MM.1S (cell line): ENCODE data around the gene BMAL1.

Source experiments
- DNase-seq: peaks from one replicate; pipeline ENCODE4 v3.0.0-alpha.2; 2015
- H2AFZ ChIP-seq: fragments of 300-600 bp; sonication (generic); 2 replicates; pipeline ENCODE4 v1.6.0; 2016; ENCODE audit warnings: antibody characterized with exemption, low read length
- H3F3A ChIP-seq: fragments of 300-600 bp; sonication (generic); 2 replicates; pipeline ENCODE4 v1.6.1; 2016; ENCODE audit warnings: mild to moderate bottlenecking, antibody characterized with exemption, low read length, moderate library complexity, mixed read lengths; ENCODE audit not compliant: insufficient read depth
- H3K27ac ChIP-seq: fragments of 300-600 bp; sonication (generic); 2 replicates; pipeline ENCODE4 v1.5.1; 2016; ENCODE audit warnings: mild to moderate bottlenecking, low read length
- H3K27me3 ChIP-seq: fragments of 300-600 bp; sonication (generic); replicated peaks from 2 replicates; pipeline ENCODE4 v1.6.0; 2016; ENCODE audit warnings: low read length; ENCODE audit not compliant: insufficient read depth
- H3K36me3 ChIP-seq: fragments of 300-600 bp; sonication (generic); replicated peaks from 2 replicates; pipeline ENCODE4 v1.6.1; 2016; ENCODE audit warnings: mild to moderate bottlenecking, low read length, mixed read lengths; ENCODE audit not compliant: insufficient read depth
- H3K4me1 ChIP-seq: fragments of 300-600 bp; sonication (generic); 2 replicates; pipeline ENCODE4 v1.6.1; 2016; ENCODE audit warnings: low read length, mixed read lengths
- H3K4me2 ChIP-seq: fragments of 300-600 bp; sonication (generic); 2 replicates; pipeline ENCODE4 v1.6.0; 2016; ENCODE audit warnings: low read depth, low read length
- H3K4me3 ChIP-seq: fragments of 300-600 bp; sonication (generic); 2 replicates; pipeline ENCODE4 v1.5.1; 2016; ENCODE audit warnings: low read length, mixed read lengths
- H3K79me2 ChIP-seq: fragments of 300-600 bp; sonication (generic); 2 replicates; pipeline ENCODE4 v1.6.1; 2016; ENCODE audit warnings: mixed run types, low read length, mixed read lengths
- H3K9ac ChIP-seq: fragments of 300-600 bp; sonication (generic); 2 replicates; pipeline ENCODE4 v1.6.1; 2016; ENCODE audit warnings: low read length, mixed read lengths
- H3K9me2 ChIP-seq: fragments of 300-600 bp; sonication (generic); replicated peaks from 2 replicates; pipeline ENCODE4 v1.6.1; 2016; ENCODE audit warnings: mild to moderate bottlenecking, low read length, mixed read lengths; ENCODE audit not compliant: insufficient read depth
- H3K9me3 ChIP-seq: fragments of 300-600 bp; sonication (generic); replicated peaks from 2 replicates; pipeline ENCODE4 v1.6.1; 2016; ENCODE audit warnings: mild to moderate bottlenecking, low read length, mixed read lengths; ENCODE audit not compliant: insufficient read depth
- H4K20me1 ChIP-seq: fragments of 300-600 bp; sonication (generic); 2 replicates; pipeline ENCODE4 v1.6.1; 2016; ENCODE audit warnings: mild to moderate bottlenecking, low read length, moderate library complexity, mixed read lengths; ENCODE audit not compliant: insufficient read depth
- EZH2 ChIP-seq: fragments of 300-600 bp; sonication (generic); optimal IDR thresholded peaks from 2 replicates; pipeline ENCODE3; 2017; ENCODE audit warnings: low read depth, mild to moderate bottlenecking, antibody characterized with exemption, low read length, mixed read lengths
- EZH2phosphoT487 ChIP-seq: fragments of 300-600 bp; sonication (generic); IDR thresholded peaks from 2 replicates; pipeline ENCODE4 v1.6.1; 2018; ENCODE audit warnings: antibody characterized with exemption, low read length
- TF ChIP-seq, protein P1 (sequence below): fragments of 300-600 bp; sonication (generic); IDR thresholded peaks from 2 replicates; pipeline ENCODE4 v1.5.1; 2016; ENCODE audit warnings: antibody characterized with exemption, low read length, mixed read lengths

BMAL1 gene

DNA sequence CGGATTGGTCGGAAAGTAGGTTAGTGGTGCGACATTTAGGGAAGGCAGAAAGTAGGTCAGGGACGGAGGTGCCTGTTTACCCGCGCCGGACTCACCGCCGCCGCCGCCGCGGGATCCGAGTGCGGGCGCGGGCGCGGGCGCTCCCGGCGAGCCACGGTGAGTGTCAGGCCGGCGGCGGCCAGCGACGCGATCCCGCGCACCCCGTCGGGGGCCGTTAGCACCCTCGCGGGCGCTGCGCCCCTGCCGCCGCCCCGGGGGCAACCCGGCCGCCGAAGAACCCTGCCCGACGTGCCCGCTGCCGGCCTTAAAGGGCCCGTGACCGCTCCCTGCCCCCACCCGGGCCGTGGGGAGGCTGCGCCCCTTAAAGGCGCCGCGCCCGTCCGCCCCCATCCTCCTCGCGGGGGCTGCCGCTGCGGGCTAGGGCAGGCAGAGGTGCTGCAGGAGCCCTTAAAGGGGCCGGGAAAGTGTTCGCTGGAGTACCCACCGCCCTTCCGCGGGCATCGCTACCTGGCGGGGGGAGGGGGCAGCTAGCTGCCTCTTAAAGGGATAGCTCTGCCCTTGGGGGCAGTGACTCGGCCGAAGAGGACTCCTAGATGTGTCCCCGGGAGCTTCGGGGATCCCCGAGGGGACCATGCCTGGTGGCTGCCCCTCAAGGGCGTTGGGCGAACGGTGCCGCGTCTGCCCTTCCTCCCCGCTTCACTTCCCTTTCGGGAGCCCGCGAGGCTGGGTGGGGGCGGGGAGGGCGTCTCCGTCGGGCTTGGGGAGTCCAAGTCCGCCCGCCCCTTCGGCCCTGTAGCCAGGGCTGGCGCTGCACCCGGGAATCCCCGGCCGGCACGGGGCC lies at the start of gene BMAL1:
TSS of gene BMAL1 (plus strand) at position 23 of the 841 bp plus-strand sequence. CDS start 76,519 bp downstream, outside the sequence.
- H3K27me3 ChIP-seq: peaks cover 9% of the 10 kb centered on the region
- peak within 1 kb of the TSS; percentile 67 for H3K9ac ChIP-seq
- H3K27ac ChIP-seq: peak within 1 kb of the TSS; percentile 60; the same call in 1 of the 2 replicates
- no peaks in the 10 kb centered on the region for H3K9me3 ChIP-seq
- peaks cover 47% of the 10 kb centered on the region for H3K79me2 ChIP-seq
- H3K4me3 ChIP-seq: peak within 1 kb of the TSS; percentile 97
- peak within 1 kb of the TSS; percentile 98 for H2AFZ ChIP-seq
- peak; percentile 51 for DNase-seq
- H3K4me2 ChIP-seq: peak within 1 kb of the TSS; percentile 92
- peaks cover 7% of the 10 kb centered on the region for H3K4me1 ChIP-seq
- peaks cover 4% of the 10 kb centered on the region; the same call in 1 of the 2 replicates for H3F3A ChIP-seq
- H4K20me1 ChIP-seq: no peaks in the 10 kb centered on the region
- H3K36me3 ChIP-seq: no peaks in the 10 kb centered on the region
- H3K9me2 ChIP-seq: no peaks in the 10 kb centered on the region
- TF ChIP-seq, protein P1, sequence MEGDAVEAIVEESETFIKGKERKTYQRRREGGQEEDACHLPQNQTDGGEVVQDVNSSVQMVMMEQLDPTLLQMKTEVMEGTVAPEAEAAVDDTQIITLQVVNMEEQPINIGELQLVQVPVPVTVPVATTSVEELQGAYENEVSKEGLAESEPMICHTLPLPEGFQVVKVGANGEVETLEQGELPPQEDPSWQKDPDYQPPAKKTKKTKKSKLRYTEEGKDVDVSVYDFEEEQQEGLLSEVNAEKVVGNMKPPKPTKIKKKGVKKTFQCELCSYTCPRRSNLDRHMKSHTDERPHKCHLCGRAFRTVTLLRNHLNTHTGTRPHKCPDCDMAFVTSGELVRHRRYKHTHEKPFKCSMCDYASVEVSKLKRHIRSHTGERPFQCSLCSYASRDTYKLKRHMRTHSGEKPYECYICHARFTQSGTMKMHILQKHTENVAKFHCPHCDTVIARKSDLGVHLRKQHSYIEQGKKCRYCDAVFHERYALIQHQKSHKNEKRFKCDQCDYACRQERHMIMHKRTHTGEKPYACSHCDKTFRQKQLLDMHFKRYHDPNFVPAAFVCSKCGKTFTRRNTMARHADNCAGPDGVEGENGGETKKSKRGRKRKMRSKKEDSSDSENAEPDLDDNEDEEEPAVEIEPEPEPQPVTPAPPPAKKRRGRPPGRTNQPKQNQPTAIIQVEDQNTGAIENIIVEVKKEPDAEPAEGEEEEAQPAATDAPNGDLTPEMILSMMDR: no peak
- TF ChIP-seq EZH2phosphoT487 (no peak), EZH2 (no peak)

DNA sequence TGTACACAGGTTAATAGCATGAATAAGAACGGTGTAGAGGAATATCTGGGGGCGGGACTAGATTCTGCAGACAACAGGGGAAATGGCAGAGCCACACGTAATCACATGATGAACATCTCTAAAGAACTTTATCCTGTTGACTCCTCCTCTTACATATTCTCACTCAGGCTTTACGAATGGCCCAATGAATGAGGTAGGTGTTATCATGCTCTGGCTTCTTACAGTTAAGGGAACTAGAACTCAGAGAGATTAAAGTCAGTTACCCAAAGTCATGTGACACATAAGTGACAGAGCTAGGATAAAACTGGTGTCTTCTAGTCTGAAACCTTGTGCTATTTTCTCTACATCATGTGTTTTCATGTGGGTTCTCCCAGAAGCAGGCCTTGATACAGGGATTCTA lies 49.0 kb upstream of the BMAL1 start:
- no peak overlapping the region for H3K4me3 ChIP-seq
- H3K27ac ChIP-seq: no peak overlapping the region
- H3K4me1 ChIP-seq: no peaks in the 10 kb centered on the region

DNA sequence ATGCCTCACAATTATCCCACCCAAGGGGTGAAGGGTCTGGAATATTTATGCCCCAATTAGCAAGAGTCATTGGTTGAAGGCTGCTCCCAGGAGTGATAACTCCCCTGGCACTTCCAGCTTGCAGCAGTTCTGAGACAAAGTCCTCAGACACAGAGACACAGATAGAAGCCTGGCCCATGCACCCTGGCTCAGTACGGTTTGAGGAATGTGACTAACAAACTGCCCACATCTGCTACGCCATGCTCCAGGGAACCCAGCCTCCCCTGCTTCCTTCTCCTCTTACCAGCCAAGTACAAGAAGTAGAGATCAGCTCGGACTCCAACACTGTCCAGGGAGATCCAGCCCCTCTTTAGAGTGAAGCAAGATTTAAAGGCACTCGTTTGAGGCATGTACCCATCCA lies 48.5 kb upstream of the BMAL1 start:
- Histone ChIP-seq H3K9me3 (no peaks in the 10 kb centered on the region), H4K20me1 (no peaks in the 10 kb centered on the region), H3K79me2 (no peaks in the 10 kb centered on the region), H3K27ac (no peak overlapping the region), H3K36me3 (no peaks in the 10 kb centered on the region), H3K4me3 (no peak overlapping the region), H3K4me2 (no peak overlapping the region), H3K9ac (no peak overlapping the region), H3F3A (no peaks in the 10 kb centered on the region), H3K27me3 (no peaks in the 10 kb centered on the region), H3K9me2 (no peaks in the 10 kb centered on the region), H3K4me1 (no peaks in the 10 kb centered on the region), H2AFZ (no peak overlapping the region)
- DNase-seq: no peak
- no peak for TF ChIP-seq EZH2
- TF ChIP-seq, protein P1: no peak
- no peak for TF ChIP-seq EZH2phosphoT487

More for the DNA sequence above, 49.0 kb upstream of the BMAL1 start:
- TF ChIP-seq, protein P1: no peak
- no peak for TF ChIP-seq EZH2phosphoT487
- no peak for TF ChIP-seq EZH2
- Histone ChIP-seq H3K27me3 (no peaks in the 10 kb centered on the region), H3K79me2 (no peaks in the 10 kb centered on the region), H4K20me1 (no peaks in the 10 kb centered on the region), H2AFZ (no peak overlapping the region), H3K4me2 (no peak overlapping the region), H3K36me3 (no peaks in the 10 kb centered on the region), H3K9me2 (no peaks in the 10 kb centered on the region), H3K9ac (no peak overlapping the region), H3K9me3 (no peaks in the 10 kb centered on the region), H3F3A (no peaks in the 10 kb centered on the region)
- DNase-seq: no peak
